NB4 (cell line): ENCODE results near the gene ASXL1.

Source experiments
- MAX ChIP-seq: IDR thresholded peaks from 2 replicates; pipeline ENCODE4 v1.6.1; 2011; ENCODE audit warnings: low read depth, low read length
- MYC ChIP-seq: IDR thresholded peaks from 2 replicates; pipeline ENCODE4 v1.6.1; 2011; ENCODE audit warnings: low read depth, low read length
- POLR2A ChIP-seq: IDR thresholded peaks from 2 replicates; pipeline ENCODE4 v1.6.1; 2011; ENCODE audit warnings: mild to moderate bottlenecking; ENCODE audit not compliant: insufficient read length; ENCODE audit errors: extremely low read depth
- TF ChIP-seq, protein P1 (sequence below): IDR thresholded peaks from one replicate; pipeline ENCODE4 v1.5.1; 2012; ENCODE audit warnings: low read depth, low read length

DNA sequence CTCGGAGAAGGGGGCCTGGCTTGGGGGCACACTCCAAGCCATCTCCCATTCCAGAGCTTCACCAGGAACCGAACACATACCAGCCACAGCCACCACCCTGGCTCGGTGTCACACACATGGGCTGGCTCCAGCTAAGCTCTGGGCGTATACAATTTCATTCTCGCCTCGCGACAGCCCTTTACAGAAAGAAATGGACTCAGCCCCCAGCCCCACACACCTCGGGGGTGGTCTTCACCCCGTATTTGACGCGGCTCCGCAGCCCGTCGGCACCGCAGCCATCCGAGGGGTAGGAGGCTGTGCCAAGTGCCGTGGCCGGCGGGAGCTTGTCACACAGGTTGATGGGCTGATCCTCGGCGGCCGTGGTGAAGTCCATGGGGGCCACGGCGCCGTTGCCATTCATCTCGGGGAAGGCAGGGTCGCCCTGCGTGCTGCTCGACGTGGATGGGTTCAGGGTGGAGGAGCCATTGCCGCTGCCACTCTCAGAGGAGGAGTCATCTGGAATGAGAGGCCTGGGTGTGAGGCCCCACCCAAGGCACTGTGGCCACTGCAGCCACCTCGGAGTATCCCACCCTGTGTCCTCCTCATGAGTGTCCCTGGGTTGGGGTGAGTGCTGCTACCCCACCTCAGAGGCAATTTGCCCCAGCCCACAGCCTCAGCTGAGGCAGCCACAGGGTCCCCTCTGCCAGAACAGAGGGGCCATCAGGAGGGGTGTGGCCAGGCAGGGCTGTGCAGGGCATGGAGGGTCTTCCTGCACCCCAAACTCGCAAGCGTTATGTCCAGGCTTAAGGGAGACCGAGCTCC is 98.0 kb downstream of the ASXL1 start:
- no peak for TF ChIP-seq MYC
- TF ChIP-seq, protein P1, sequence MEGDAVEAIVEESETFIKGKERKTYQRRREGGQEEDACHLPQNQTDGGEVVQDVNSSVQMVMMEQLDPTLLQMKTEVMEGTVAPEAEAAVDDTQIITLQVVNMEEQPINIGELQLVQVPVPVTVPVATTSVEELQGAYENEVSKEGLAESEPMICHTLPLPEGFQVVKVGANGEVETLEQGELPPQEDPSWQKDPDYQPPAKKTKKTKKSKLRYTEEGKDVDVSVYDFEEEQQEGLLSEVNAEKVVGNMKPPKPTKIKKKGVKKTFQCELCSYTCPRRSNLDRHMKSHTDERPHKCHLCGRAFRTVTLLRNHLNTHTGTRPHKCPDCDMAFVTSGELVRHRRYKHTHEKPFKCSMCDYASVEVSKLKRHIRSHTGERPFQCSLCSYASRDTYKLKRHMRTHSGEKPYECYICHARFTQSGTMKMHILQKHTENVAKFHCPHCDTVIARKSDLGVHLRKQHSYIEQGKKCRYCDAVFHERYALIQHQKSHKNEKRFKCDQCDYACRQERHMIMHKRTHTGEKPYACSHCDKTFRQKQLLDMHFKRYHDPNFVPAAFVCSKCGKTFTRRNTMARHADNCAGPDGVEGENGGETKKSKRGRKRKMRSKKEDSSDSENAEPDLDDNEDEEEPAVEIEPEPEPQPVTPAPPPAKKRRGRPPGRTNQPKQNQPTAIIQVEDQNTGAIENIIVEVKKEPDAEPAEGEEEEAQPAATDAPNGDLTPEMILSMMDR = no peak
- no peak for TF ChIP-seq POLR2A
- no peak for TF ChIP-seq MAX
